ENCODE results near the gene RNF125. TPM values are rescaled to one million over a fixed set of nuclear protein-coding genes. Genes with fewer than 3 reads are reported as not detected.

Gene RNF125
- total and polyA plus RNA-seq, 10 of the 15 experiments (the other 5 are each of a cell fraction or from before 2014, with no cell fraction given), result 0.79 to 3.9 (median 2.9) TPM

DNA sequence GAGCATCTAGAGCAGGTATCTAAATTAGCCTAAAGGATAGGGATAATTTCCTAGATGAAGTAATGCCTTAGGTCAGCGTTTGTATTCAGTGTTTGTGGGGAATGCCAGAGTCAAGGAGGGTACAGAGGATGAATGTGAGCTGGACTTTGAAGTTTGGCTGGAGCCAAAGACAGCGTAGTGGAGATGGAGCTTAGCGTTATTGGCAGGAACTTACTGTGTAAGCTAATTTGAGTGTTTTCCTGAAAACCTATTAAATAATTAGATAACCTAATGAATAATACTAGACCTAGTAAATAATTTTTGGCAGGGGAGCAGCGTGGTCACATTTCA is 77.2 kb downstream of the RNF125 start:
- Histone ChIP-seq H3K9me3 (replicated peaks; ENCODE audit: control insufficient read depth, insufficient read depth, low read length) (no peaks in the 10 kb centered on the region), H3K9ac (ENCODE audit: control insufficient read depth, insufficient read depth, low read length) (no peak overlapping the region), H3K4me2 (ENCODE audit: control insufficient read depth, insufficient read depth) (peak overlapping the region; percentile 60), H4K20me1 (ENCODE audit: control insufficient read depth, insufficient read depth) (no peaks in the 10 kb centered on the region), H3K36me3 (ENCODE audit: control insufficient read depth in 2 of 2, insufficient read depth in 2 of 2, low read length in 1 of 2) (peaks cover 0 to 6% of the 10 kb centered on the region in 2 experiments; a peak in 1 of 4 replicates), H2AFZ (ENCODE audit: control insufficient read depth, low read depth, low read length) (no peak overlapping the region), H3K79me2 (ENCODE audit: control insufficient read depth, insufficient read depth, low read length) (peaks cover 77% of the 10 kb centered on the region), H3K4me3 (peak overlapping the region; percentile 3; the same call in 1 of the 2 replicates), H3K27ac (ENCODE audit: control insufficient read depth, insufficient read depth) (no peak overlapping the region), H3K4me1 (ENCODE audit: control insufficient read depth, insufficient read depth, low read length) (no peaks in the 10 kb centered on the region; the same call in 1 of the 2 replicates), H3K27me3 (replicated peaks in 1 of 2; ENCODE audit: control insufficient read depth in 2 of 2, insufficient read depth in 2 of 2, low read length in 1 of 2) (no peaks in the 10 kb centered on the region)
- FAIRE-seq (no peak), DNase-seq (ENCODE audit: low read depth, low spot score) (no peak), ATAC-seq (no peak)
- TF ChIP-seq YY1 (IDR thresholded peaks at IDR 0.05; ENCODE audit: low read depth, low read length), result no peak
- TF ChIP-seq JUND (IDR thresholded peaks at IDR 0.05; ENCODE audit: low read depth, low read length), result no peak
- TF ChIP-seq CEBPB (IDR thresholded peaks at IDR 0.05; ENCODE audit: borderline replicate concordance in 1 of 2, low read depth in 2 of 2, low read length in 2 of 2), result no peak
- no peak for TF ChIP-seq SUZ12 (IDR thresholded peaks at IDR 0.05; ENCODE audit: unreplicated experiment)
- no peak for TF ChIP-seq ZNF274 (IDR thresholded peaks at IDR 0.05; ENCODE audit: insufficient read depth, insufficient read length)
- TF ChIP-seq ZSCAN29 (IDR thresholded peaks at IDR 0.05), result no peak
- TF ChIP-seq MYB (IDR thresholded peaks at IDR 0.05; ENCODE audit: borderline replicate concordance, low read depth, low read length), result no peak
- TF ChIP-seq NFXL1 (IDR thresholded peaks at IDR 0.05; ENCODE audit: borderline replicate concordance), result no peak
- no peak for TF ChIP-seq NFYB (IDR thresholded peaks at IDR 0.05; ENCODE audit: insufficient read depth, low read depth, low read length)
- no peak for TF ChIP-seq NR2C1 (IDR thresholded peaks at IDR 0.05)
- CTCF ChIA-PET, result interaction anchor here (0.6 to 1.3 kb wide), 3 partner anchors 9 to 817 kb away, joined by 3 read pairs; no protein-coding TSS in a partner anchor
- WGBS (ENCODE audit: insufficient coverage, insufficient replicate concordance, low lambda C conversion rate, missing lambda C conversion rate), result 95% methylated on average over 4 of the region's 4 CpGs
- in situ Hi-C loops (cut with MboI) (no loop called here), intact Hi-C loops (cut with micrococcal nuclease; ENCODE audit: unreplicated experiment) (no loop called here)
- BruUV-seq (replicated peaks), result no TSS peak
- POLR2A ChIA-PET, result interaction anchor here (0.6 to 1.1 kb wide), 3 partner anchors 8 to 11 kb away, joined by 3 to 5 read pairs (median 5); no protein-coding TSS in a partner anchor
- SMC1A ChIA-PET (ENCODE audit: uncharacterized antibody, unreplicated experiment), result interaction anchor here (0.8 to 1.7 kb wide), 4 partner anchors 9 to 77 kb away, joined by 3 to 10 read pairs (median 4); no protein-coding TSS in a partner anchor
- RAD21 ChIA-PET (ENCODE audit: unreplicated experiment), result interaction anchor here (1.2 kb wide), 1 partner anchor 10 kb away, joined by 4 read pairs; no protein-coding TSS in a partner anchor

Measured in GM12878 (cell line).